HEK293T (cell line): ENCODE results near the gene MAB21L2.

Experiments used
- CTCF ChIA-PET: fragments of 350-600 bp; formaldehyde crosslinking; extraction: SDS; loops from one replicate; lab custom pipeline; 2021; ENCODE audit warnings: antibody characterized with exemption, inconsistent platforms; lab: Yijun Ruan, JAX
- POLR2A ChIA-PET: fragments of 350-600 bp; formaldehyde crosslinking; extraction: SDS; loops from one replicate; lab custom pipeline; 2020; ENCODE audit warnings: antibody characterized with exemption, inconsistent platforms; lab: Yijun Ruan, JAX
- DNase-seq: peaks from one replicate; pipeline ENCODE4 v3.0.0; 2012; ENCODE audit warnings: mixed read lengths; ENCODE audit errors: extremely low spot score
- ARNT ChIP-seq: fragments of 450-650 bp; IDR thresholded peaks from 2 replicates; pipeline ENCODE4 v1.6.1; 2017; ENCODE audit warnings: mild to moderate bottlenecking
- BHLHE40 ChIP-seq: fragments of 450-650 bp; IDR thresholded peaks from 2 replicates; pipeline ENCODE4 v1.6.1; 2016; ENCODE audit warnings: mild to moderate bottlenecking, moderate library complexity, borderline replicate concordance
- CTBP1 ChIP-seq: fragments of 450-650 bp; IDR thresholded peaks from 2 replicates; pipeline ENCODE4 v1.6.1; 2016; ENCODE audit warnings: borderline replicate concordance
- ELF4 ChIP-seq: fragments of 450-650 bp; IDR thresholded peaks from 2 replicates; pipeline ENCODE4 v1.6.1; 2017; ENCODE audit warnings: antibody characterized with exemption
- FOXA1 ChIP-seq: fragments of 450-650 bp; IDR thresholded peaks from 2 replicates; pipeline ENCODE4 v1.6.1; 2016; ENCODE audit warnings: mild to moderate bottlenecking
- FOXK2 ChIP-seq: fragments of 450-650 bp; IDR thresholded peaks from 2 replicates; pipeline ENCODE4 v1.6.1; 2016; ENCODE audit warnings: mild to moderate bottlenecking
- FOXM1 ChIP-seq: fragments of 450-650 bp; IDR thresholded peaks from 2 replicates; pipeline ENCODE4 v1.6.1; 2017; ENCODE audit warnings: mild to moderate bottlenecking, borderline replicate concordance
- HDGF ChIP-seq: fragments of 450-650 bp; IDR thresholded peaks from 2 replicates; pipeline ENCODE4 v1.6.1; 2017; ENCODE audit warnings: antibody characterized with exemption, borderline replicate concordance
- L3MBTL2 ChIP-seq: fragments of 450-650 bp; conservative IDR thresholded peaks from 2 replicates; pipeline ENCODE4 v1.6.1; 2016; ENCODE audit warnings: mild to moderate bottlenecking
- LEF1 ChIP-seq: fragments of 450-650 bp; IDR thresholded peaks from 2 replicates; pipeline ENCODE4 v1.6.1; 2017; ENCODE audit warnings: mild to moderate bottlenecking, borderline replicate concordance
- NFRKB ChIP-seq: fragments of 450-650 bp; IDR thresholded peaks from 2 replicates; pipeline ENCODE4 v1.6.1; 2016; ENCODE audit warnings: mild to moderate bottlenecking, moderate library complexity
- SP1 ChIP-seq: fragments of 450-650 bp; IDR thresholded peaks from 2 replicates; pipeline ENCODE4 v1.6.1; 2017
- SUZ12 ChIP-seq: fragments of 450-650 bp; IDR thresholded peaks from 2 replicates; pipeline ENCODE4 v1.6.1; 2016; ENCODE audit warnings: mild to moderate bottlenecking
- TARDBP ChIP-seq: fragments of 450-650 bp; IDR thresholded peaks from 2 replicates; pipeline ENCODE4 v1.6.1; 2016
- ZNF384 ChIP-seq: fragments of 450-650 bp; IDR thresholded peaks from 2 replicates; pipeline ENCODE4 v1.6.1; 2016
- TF ChIP-seq, protein P1 (sequence below): fragments of 450-650 bp; IDR thresholded peaks from 2 replicates; pipeline ENCODE4 v1.6.1; 2016

MAB21L2 gene

DNA sequence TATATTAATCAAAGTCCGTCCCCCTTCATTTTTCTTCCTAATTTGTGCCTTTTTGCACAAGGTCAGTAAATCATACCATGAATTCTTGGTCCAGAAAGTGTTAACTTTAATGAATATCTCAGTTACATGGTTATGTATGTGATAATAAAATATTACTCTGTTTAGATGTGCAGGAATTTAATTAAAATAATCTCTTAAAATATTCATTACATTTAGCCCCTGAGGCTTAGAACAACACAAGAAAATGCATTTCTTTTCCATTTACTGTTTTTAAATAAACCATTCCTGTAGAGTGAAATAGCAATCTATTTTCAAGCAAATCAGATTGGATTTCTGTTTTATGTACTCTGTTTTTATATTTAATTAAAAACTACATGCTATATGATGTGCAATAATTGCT lies 17.6 kb downstream of the MAB21L2 start:
- ChIA-PET CTCF (no interaction called here), POLR2A (no interaction called here)
- no peak for DNase-seq
- TF ChIP-seq HDGF (no peak), L3MBTL2 (no peak), SUZ12 (no peak), ARNT (no peak), SP1 (no peak), ZNF384 (no peak), BHLHE40 (no peak), NFRKB (no peak), ELF4 (no peak), FOXM1 (no peak), FOXA1 (no peak), FOXK2 (no peak), CTBP1 (no peak), TARDBP (no peak), LEF1 (no peak)
- TF ChIP-seq, protein P1, sequence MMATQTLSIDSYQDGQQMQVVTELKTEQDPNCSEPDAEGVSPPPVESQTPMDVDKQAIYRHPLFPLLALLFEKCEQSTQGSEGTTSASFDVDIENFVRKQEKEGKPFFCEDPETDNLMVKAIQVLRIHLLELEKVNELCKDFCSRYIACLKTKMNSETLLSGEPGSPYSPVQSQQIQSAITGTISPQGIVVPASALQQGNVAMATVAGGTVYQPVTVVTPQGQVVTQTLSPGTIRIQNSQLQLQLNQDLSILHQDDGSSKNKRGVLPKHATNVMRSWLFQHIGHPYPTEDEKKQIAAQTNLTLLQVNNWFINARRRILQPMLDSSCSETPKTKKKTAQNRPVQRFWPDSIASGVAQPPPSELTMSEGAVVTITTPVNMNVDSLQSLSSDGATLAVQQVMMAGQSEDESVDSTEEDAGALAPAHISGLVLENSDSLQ, result no peak

DNA sequence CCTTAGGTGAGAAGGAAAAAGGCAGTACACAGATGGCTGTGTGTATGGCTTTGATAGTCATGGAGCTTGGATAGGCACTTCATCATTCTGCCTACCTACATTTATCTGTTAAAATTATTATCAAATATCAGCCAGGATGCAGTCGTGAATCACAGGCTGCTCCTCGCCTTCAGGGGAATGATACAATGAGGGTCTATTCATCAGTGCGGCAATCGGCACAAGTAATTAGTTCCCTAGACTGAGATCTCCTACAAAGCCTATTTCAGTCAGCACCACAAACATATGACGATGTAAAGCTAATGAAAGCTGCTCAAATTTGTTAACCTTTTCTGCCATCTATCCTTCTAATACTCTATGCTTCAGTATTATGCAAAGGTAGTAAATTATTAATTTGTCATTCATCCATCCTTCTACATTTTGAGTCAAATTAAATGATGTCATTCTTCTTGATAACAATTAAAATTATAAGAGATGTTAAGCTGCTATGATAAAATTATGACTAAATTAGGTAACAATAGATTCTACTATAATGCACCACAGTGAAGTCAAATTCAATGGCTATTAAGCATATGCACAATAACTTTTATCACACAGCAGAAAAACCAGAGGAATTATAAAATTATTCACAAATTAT lies 19.0 kb downstream of the MAB21L2 start:
- CTCF ChIA-PET, result interaction anchor here (0.7 kb wide), 1 partner anchor 12 kb away, joined by 4 read pairs; no protein-coding TSS in a partner anchor

DNA sequence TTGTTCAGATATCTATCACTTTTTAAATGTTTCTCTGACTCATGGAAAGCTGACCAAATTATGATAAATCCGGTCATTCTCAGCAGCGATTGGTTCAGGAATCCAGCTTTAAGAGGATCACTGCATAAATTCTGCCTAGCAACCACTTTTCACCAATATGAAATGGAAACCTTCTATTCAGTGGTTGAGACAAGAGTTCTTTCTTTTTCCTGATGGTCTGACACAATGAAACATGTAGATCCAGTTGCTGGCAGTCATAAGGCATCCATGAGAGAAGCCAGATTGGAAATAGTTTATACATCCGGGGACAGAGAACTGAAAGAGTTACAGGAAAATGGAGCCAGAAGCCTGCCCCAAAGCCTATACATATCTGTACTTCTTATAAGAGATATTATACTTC lies 27.2 kb downstream of the MAB21L2 start:
- ChIA-PET POLR2A (no interaction called here), CTCF (no interaction called here)
- no peak for TF ChIP-seq ZNF384
- no peak for TF ChIP-seq FOXM1
- no peak for TF ChIP-seq LEF1
- TF ChIP-seq FOXK2, result no peak
- TF ChIP-seq SUZ12, result no peak
- TF ChIP-seq TARDBP, result no peak
- TF ChIP-seq NFRKB, result no peak
- no peak for TF ChIP-seq FOXA1
- TF ChIP-seq ELF4, result no peak
- TF ChIP-seq, protein P1, result no peak
- no peak for TF ChIP-seq BHLHE40
- no peak for TF ChIP-seq CTBP1
- TF ChIP-seq HDGF, result no peak
- no peak for TF ChIP-seq L3MBTL2
- no peak for DNase-seq

More for the DNA sequence above, 19.0 kb downstream of the MAB21L2 start:
- POLR2A ChIA-PET, result no interaction called here
- TF ChIP-seq TARDBP (no peak), FOXM1 (no peak), CTBP1 (no peak), L3MBTL2 (no peak), BHLHE40 (no peak), FOXA1 (no peak), NFRKB (no peak), SUZ12 (no peak), FOXK2 (no peak), HDGF (no peak), ZNF384 (no peak), LEF1 (no peak), SP1 (no peak), ARNT (no peak), ELF4 (no peak)
- TF ChIP-seq, protein P1, result no peak
- DNase-seq, result no peak

DNA sequence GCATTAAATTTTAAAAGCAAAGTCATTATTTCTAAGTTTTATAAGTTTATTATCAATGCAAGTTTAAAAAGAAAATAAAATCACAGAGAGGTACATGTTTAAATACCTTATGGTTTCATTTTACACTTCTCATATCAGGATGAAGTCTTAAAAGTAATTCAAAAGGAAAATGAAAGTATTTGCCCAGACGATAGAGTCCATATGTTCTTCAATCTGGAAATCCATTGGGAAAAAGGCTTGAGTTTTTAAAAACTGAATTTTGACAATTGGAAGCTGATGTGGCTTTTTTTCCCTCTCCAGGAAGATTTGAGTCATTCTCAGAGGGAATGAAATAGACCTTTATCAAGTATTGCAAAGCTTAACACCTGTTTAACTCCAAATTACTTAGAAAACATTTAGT lies 37.1 kb downstream of the MAB21L2 start:
- TF ChIP-seq FOXK2 (no peak), LEF1 (no peak), CTBP1 (no peak), L3MBTL2 (no peak), ZNF384 (no peak), FOXM1 (no peak), SUZ12 (no peak), TARDBP (no peak), NFRKB (no peak), BHLHE40 (no peak), ARNT (no peak), FOXA1 (no peak), HDGF (no peak), SP1 (no peak), ELF4 (no peak)
- TF ChIP-seq, protein P1, result no peak
- DNase-seq, result no peak
- CTCF ChIA-PET, result no interaction called here
- POLR2A ChIA-PET, result no interaction called here

DNA sequence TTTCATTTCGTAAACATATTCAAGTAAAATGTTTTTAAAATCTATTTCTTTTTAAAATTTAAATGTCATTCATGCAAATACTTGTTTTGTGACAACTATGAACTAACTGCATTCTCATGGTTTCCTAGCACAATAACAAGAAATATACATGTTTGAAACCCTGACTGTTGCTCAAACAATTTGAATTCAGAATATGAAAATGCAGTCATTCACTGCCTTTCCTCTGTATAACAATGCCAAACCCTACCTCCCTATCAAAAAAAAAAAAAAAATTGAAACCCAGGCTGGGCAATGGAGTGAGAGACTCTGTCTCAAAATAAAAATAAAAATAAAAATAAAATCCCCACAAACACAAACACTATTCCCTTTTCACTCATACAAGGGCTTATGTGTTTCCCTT lies 42.1 kb downstream of the MAB21L2 start:
- POLR2A ChIA-PET, result no interaction called here
- TF ChIP-seq NFRKB (no peak), ZNF384 (no peak), TARDBP (no peak), SP1 (no peak), LEF1 (no peak), FOXM1 (no peak), ARNT (no peak), FOXK2 (no peak), BHLHE40 (no peak), HDGF (no peak)
- TF ChIP-seq, protein P1, result no peak
- DNase-seq, result no peak
- CTCF ChIA-PET, result no interaction called here
